ENCODE measurements around the gene SLC36A2. TPM values are rescaled to one million over a fixed set of nuclear protein-coding genes. Genes with fewer than 3 reads are reported as not detected.

The SLC36A2 gene
- total RNA-seq, 1 donor = not detected

- no peaks in the 10 kb centered on the region for H3K27me3 ChIP-seq (ENCODE audit: insufficient read depth, low read length)
- no peaks in the 10 kb centered on the region for H3K4me1 ChIP-seq (ENCODE audit: insufficient read depth, low read length)
- no peaks in the 10 kb centered on the region for H3K9me3 ChIP-seq (ENCODE audit: low read depth, low read length)
- H3K4me3 ChIP-seq (ENCODE audit: low read length) = no peak overlapping the region
Observed at GRCh38 chr5:151281001-151281639, 66.2 kb downstream of the SLC36A2 start.

- no peaks in the 10 kb centered on the region for H3K4me1 ChIP-seq (ENCODE audit: insufficient read depth, low read length)
Observed at GRCh38 chr5:151280443-151280842, 66.9 kb downstream of the SLC36A2 start.

DNA sequence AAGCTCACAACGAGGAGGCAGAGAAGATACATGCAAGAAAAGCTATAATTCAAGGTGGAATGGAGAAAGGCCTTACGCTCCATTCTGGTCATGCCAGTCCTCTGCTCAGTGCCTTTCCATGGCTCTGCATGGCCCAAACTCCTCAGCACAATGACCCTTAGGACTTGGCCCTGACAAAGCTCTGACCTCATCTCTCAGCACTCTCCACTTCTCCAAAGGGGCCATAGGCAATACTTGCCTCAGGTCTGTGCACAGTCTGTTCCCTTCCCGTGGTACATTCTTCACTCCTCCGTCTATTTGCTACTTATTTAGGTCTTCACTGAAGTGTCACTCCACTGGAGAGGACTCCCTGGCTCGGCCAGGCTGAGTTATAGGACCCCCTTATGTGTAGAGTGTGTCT lies 68.5 kb downstream of the SLC36A2 start:
- H3K9me3 ChIP-seq (ENCODE audit: low read depth, low read length) = no peaks in the 10 kb centered on the region
- H3K27me3 ChIP-seq (ENCODE audit: insufficient read depth, low read length) = no peaks in the 10 kb centered on the region
- H3K4me3 ChIP-seq (ENCODE audit: low read length) = no peak overlapping the region
- no peaks in the 10 kb centered on the region for H3K4me1 ChIP-seq (ENCODE audit: insufficient read depth, low read length)

More at GRCh38 chr5:151280443-151280842, 66.9 kb downstream of the SLC36A2 start:
- no peaks in the 10 kb centered on the region for H3K9me3 ChIP-seq (ENCODE audit: low read depth, low read length)
- no peak overlapping the region for H3K4me3 ChIP-seq (ENCODE audit: low read length)
- H3K27me3 ChIP-seq (ENCODE audit: insufficient read depth, low read length) = no peaks in the 10 kb centered on the region

- Histone ChIP-seq H3K4me1 (ENCODE audit: insufficient read depth, low read length) (peaks cover under 1% of the 10 kb centered on the region), H3K9me3 (ENCODE audit: low read depth, low read length) (no peaks in the 10 kb centered on the region), H3K4me3 (ENCODE audit: low read length) (no peak overlapping the region), H3K27me3 (ENCODE audit: insufficient read depth, low read length) (no peaks in the 10 kb centered on the region)
Observed at GRCh38 chr5:151275803-151276202, 71.6 kb downstream of the SLC36A2 start.

GRCh38 chr5:151274666-151275065 lies 72.7 kb downstream of the SLC36A2 start:
- Histone ChIP-seq H3K4me3 (ENCODE audit: low read length) (no peak overlapping the region), H3K4me1 (ENCODE audit: insufficient read depth, low read length) (peaks cover 3% of the 10 kb centered on the region), H3K9me3 (ENCODE audit: low read depth, low read length) (no peaks in the 10 kb centered on the region), H3K27me3 (ENCODE audit: insufficient read depth, low read length) (no peaks in the 10 kb centered on the region)

- no peaks in the 10 kb centered on the region for H3K27me3 ChIP-seq (ENCODE audit: insufficient read depth, low read length)
- peaks cover 3% of the 10 kb centered on the region for H3K4me1 ChIP-seq (ENCODE audit: insufficient read depth, low read length)
- H3K9me3 ChIP-seq (ENCODE audit: low read depth, low read length) = no peaks in the 10 kb centered on the region
- H3K4me3 ChIP-seq (ENCODE audit: low read length) = no peak overlapping the region
Observed at GRCh38 chr5:151271336-151271735, 76.0 kb downstream of the SLC36A2 start.

GRCh38 chr5:151270599-151270998 lies 76.8 kb downstream of the SLC36A2 start:
- no peaks in the 10 kb centered on the region for H3K27me3 ChIP-seq (ENCODE audit: insufficient read depth, low read length)
- H3K9me3 ChIP-seq (ENCODE audit: low read depth, low read length) = no peaks in the 10 kb centered on the region
- H3K4me1 ChIP-seq (ENCODE audit: insufficient read depth, low read length) = peaks cover 3% of the 10 kb centered on the region
- H3K4me3 ChIP-seq (ENCODE audit: low read length) = no peak overlapping the region

GRCh38 chr5:151267491-151268260 lies 79.7 kb downstream of the SLC36A2 start:
- Histone ChIP-seq H3K4me1 (ENCODE audit: insufficient read depth, low read length) (peaks cover 22% of the 10 kb centered on the region), H3K4me3 (ENCODE audit: low read length) (no peak overlapping the region), H3K9me3 (ENCODE audit: low read depth, low read length) (no peaks in the 10 kb centered on the region), H3K27me3 (ENCODE audit: insufficient read depth, low read length) (no peaks in the 10 kb centered on the region)

Other genes starting within 250 kb of the SLC36A2 start
- 127 TPM for gene ANXA6, start 189.8 kb downstream of the SLC36A2 start, total RNA-seq
- 142 TPM for gene CCDC69, start 123.5 kb downstream of the SLC36A2 start, total RNA-seq
- gene GM2A, start 94.4 kb downstream of the SLC36A2 start, total RNA-seq = 38.9 TPM
- gene SLC36A3, start 43.8 kb downstream of the SLC36A2 start, total RNA-seq = not detected
- 4.0 TPM for gene SLC36A1, start 100.0 kb upstream of the SLC36A2 start, total RNA-seq
- gene FAT2, start 243.8 kb upstream of the SLC36A2 start, total RNA-seq = not detected